Activated T-helper 1 cell treated with Interleukin-2 at 50 U/mL for 16 hours (primary cell): ENCODE measurements around the gene TBL1XR1.
"Not testable (repeated sequence)": the region's sequence is repeated elsewhere in the genome, so short reads cannot be mapped to it uniquely, and the experiment has no call there.

ENCODE experiments used
- DNase-seq: peaks from one replicate; pipeline ENCODE4 v3.0.0-alpha.2; 2020; ENCODE audit warnings: low read depth

TBL1XR1 gene

DNA sequence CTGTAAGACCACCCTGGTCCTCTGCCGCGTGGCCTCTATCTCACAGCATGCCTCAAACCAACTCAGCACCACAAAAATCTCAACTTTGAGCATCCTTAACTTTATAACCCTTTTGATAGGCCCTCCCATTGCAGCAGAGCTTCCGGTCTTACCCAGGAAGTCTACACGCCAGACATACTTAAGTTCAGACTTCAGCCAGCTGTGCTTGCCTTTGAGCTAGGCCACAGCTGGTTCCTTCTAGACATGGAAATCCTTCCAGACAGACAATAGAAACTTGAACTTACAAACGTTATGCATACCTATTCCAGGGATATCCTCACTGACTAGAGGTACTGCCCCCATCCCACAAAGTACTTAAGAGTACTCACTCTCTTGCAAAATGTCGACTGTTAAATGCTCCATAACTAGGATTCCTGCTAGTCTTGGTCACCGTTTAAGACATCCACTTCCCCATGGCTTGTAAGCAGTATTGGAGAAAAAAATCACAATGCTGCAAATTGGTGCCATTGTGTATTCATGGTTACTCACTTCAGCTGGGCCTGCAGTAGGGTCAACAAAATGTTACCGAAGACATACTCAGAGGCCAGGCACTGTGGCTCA is 183.5 kb downstream of the TBL1XR1 start:
- DNase-seq: no peak

DNA sequence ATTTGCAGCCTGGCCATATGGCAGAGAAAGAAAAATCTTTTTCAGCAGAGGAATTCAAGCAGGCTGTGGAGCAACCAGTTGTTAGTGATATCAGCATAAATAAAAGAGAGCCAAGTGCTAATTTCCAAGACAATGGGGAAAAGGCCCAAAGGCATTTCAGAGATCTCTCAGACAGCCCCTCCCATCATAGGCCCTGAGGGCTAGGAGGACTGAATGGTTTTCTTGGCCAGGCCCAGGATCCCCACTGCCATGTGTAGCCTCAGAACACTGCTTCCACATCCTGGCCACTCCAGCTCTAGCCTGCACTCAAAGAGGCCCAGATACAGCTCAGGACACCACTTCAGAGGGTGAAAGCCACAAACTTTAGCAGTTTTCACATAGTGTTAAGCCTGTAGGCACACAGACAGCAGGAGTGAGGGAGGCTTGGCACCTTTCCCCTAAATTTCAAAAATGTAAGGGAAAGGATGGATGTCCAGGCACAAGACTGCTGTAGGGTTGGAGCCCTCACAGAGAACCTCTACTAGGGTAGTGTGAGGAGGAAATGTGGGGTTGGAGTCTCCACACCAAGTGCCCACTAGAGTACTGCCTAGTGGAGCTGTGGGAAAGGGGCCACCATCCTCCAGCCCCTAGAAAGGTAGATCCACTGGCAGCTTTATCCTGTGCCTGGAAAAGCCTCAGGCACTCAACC is 191.4 kb downstream of the TBL1XR1 start:
- no peak for DNase-seq

DNA sequence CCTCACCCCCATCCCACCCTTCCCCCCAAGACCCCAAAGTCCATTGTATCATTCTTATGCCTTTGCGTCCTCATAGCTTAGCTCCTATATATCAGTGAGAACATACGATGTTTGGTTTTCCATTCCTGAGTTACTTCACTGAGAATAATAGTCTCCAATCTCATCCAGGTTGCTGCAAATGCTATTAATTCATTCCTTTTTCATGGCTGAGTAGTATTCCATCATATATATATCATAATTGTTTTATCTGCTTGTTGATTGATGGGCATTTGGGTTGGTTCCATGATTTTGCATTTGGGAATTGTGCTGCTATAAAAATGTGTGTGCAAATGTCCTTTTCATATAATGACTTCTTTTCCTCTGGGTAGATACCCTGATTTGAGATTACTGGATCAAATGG is 197.1 kb downstream of the TBL1XR1 start:
- DNase-seq: not testable (repeated sequence)

DNA sequence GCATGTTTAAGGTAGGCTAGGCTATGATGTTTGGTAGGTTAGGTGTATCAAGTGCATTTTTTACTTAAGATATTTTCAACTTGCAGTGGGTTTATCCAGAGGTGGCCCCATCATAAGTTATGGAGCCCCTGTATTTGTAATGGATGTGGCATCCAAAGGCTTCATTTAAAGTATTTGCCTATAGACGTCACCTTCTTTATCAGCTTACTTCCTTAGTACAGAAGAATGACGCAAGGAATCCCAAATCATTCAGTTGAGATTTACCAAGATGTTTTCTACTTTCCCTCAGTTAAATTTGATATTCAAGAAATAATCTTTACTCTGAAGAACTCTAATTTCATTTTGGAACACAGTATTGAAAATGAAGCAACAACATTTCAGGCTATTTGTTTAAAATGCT is 201.3 kb downstream of the TBL1XR1 start:
- DNase-seq: no peak

DNA sequence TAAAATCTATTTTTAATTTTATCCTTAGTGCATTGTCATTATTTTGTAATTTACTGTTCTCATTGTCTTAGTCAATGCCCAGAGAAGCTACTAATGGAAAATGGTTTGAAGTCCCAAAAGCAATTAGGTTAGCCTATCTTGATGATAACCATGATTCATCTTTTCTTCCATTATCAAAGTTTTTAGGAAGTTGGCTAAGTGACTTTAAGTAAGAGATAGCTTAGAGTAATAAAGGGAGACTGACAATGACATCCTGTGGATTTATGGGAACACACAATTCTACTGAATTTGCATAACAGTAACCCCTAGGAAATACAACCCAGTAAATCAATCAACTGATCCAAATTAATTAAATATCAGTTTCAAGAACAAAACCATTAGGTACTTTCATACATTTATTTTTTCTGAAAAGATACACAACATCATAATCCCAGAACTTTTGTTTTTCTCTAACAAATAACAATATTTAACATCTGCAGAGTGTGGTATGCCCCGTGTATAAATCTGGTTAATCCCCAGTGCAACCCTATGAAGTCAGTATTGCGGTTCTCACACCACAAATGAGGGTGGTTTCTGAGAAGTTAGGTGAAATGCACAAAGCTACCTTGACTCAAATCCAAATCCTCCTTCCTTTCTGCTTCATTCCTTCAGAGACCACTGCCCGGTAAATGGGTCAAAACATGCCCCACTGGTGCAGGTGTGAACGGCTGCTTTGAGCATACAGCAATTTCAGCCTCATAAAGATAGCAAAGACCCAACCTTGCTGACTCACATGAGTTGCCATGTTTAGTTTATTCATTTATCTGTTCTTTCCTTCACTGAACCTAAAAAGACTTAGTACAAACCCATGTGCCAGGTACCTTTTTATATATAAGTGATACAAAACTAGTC is 202.1 kb downstream of the TBL1XR1 start:
- no peak for DNase-seq

DNA sequence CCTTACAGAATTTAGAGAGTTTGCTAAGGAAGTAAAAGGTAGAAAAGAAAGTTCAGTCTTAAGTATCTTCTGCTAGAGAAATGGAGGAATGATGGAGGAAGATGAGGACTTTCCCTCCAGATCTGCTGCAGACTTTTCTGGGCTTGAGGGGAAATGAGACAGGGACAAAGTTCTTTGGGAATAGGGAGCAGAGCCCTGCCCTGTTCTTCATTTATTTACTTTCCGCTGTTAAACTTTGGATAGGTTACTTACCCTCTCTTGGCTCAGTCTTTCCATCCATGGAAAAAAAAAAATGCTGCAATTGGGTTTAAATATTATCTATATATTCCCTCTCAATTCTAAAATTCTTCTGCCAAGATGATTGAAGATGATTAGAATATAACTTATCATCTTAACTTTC is 202.9 kb downstream of the TBL1XR1 start:
- no peak for DNase-seq

DNA sequence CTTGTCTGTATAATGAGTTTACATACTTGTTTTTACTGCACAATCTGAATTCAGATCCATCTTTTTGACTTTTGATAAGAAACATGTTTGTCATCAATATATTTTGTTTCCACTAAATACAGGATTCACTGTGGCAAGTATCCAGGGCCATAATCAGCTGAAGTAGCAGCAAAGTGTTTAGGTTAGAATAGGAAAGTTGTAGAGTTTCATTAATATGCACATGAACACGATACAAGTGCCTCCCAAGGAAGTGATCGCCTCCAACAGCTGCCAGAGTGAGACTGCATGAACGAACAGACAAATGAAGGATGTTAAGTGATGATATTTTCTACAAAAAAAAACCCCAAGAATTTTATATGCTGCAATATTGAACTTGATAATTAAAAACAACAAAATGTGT is 204.3 kb downstream of the TBL1XR1 start:
- DNase-seq: no peak

DNA sequence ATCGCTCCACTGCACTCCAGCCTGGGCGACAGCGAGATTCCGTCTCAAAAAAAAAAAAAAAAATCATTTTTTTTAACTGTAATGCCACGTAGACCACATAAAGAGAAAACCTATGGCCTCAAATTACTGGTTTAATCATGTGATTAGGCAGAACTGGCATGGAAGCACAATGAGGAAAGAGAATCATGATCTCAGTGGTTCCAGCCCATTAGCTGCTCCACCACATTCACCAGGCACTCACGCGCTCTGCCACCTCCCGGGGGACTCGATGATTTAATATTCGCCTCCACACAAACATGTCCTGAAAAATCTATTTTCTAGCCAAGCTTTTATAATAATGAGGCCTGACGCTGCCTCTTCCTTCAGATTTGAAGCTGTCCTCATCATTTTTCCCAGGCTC is 204.7 kb downstream of the TBL1XR1 start:
- DNase-seq: no peak

DNA sequence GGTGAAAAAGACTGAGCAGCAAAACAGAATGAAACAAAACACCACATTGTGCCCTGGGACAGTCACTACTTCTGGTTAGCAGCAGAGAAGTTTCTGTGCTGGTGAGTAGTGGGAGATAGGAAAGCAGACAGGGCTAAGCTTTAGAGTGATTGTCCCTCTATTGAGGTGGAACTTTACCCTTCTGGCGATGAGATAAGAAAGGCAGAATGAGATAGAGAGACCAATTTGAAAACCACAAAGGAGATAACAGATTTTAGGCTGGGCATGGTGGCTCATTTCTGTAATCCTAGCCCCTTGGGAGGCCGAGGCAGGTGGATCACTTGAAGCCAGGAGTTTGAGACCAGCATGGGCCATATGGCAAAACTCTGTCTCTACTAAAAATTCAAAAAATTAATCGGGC is 208.5 kb downstream of the TBL1XR1 start:
- no peak for DNase-seq

DNA sequence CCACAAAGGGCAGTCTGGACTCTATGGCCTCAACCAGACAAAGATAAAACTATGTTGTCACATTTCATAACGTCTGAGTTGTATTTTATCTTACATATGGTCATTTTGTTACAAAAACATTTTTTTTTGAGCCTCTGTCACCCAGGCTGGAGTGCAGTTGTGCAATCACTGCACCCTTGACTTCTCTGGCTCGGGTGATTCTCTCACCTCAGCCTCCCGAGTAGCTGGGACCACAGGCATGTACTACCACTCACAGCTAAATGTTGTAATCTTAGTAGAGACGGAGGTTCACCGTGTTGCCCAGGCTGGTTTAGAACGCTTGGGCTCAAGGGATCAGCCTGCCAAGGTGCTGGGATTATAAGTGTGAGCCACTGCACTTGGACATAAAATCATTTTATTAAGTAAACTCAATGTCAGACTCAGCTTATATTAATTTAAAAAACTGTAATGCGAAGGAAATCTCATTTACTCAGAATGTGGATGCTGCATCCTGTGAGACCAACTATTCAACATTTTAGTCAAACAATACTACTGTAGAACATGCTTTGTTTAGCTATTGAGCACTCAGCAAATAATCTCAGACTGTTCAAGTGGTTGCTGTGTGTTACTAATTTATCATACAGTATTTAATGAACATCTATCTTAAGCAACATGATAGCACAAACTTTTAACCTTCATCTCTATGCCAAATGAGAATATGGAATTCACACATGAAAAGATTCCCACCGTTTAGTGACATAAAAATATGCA is 209.2 kb downstream of the TBL1XR1 start:
- no peak for DNase-seq

DNA sequence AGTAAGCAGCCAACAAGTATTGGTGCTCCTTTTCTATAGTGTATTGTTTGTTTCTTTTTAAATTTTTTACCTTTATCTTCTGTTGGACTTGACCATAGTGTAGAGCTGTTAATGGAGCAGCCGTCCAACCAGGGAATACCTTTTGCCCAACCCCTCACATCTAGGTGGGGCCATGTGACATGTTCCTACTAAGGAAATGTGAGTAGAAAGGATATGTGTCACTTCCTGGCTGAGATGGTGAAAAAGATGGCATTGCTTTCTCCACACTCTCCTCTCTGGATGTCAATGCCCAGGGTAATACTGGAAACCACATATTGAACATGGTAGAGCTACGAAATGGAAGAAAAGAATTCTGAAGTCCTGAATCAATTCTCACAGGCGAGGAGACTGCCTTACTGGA is 218.8 kb downstream of the TBL1XR1 start:
- no peak for DNase-seq

DNA sequence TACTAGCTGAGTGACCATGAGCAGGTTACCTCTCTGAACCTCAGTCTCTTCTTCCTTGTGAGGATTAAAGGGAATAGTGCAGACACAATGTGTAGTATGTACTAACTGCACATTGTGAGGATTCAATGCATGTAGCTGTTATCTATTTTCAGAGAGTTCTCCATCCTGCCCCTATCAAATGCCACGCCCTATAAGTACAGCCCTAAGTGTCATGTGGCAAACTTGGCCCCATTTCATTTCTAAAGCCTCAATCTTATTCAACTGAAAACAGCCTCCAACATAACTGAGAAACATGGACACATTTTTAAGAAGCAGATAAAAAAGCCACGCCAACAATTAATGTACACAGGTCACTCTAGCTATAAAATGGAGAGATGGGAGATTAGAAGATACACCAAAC is 220.0 kb downstream of the TBL1XR1 start:
- DNase-seq: no peak

DNA sequence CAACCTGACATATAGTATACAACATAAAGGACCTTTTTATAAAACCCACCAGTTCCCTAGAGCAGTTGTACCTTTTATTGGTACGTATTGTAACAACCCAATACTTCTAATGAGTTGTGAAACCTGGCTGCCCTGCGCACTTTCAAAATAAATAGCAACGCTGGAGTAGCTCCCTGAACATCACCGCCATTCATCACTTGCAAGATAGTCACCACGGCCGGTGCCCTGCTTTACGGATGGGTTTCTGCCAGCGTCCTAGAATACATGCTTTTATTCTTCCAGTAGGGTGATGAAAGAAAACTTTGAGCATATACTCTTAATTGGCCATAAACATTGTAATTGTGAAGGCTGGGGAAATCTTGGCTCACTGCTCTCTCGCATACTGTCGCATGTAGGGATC is 220.7 kb downstream of the TBL1XR1 start:
- no peak for DNase-seq

DNA sequence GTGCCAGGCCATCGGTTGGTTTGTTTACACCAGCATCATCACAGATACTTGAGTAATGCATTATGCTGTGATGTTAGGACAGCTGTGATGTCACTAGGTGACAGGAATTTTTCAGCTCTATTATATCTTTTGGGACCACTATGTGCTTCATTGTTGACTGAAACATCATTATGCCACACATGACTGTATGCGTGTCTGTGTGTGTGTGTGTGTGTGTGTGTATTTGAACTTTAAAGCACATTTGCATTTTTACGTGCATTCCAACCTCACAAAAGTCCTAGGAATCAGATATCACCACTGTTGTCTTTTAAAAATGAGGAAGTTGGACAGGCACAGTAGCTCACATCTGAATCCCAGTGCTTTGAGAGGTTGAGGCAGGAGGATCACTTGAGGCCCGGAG is 223.0 kb downstream of the TBL1XR1 start:
- no peak for DNase-seq

DNA sequence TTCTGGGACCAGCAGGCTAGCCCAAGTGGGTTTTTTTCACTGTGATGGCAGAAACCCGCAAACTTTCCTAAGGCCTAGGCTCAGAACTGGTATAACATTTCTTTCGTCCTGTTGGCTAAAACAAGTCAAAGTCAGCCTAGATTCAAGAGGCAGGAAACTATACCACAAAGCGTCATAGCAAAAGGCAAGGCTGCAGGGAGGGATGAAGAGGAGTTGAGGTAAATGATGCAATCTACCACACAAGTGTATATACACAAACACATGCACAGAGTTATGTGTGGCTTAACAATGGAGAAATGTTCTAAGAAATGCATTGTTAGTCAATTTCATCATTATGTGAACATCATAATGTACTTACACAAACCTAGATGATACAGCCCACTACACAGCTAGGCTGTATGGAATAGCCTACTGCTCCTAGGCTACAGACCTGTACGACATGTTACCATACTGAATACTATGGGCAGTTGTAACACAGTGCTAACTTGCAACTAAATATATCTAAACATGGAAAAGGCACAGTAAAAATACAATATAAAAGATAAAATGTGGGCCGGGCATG is 225.6 kb downstream of the TBL1XR1 start:
- no peak for DNase-seq

DNA sequence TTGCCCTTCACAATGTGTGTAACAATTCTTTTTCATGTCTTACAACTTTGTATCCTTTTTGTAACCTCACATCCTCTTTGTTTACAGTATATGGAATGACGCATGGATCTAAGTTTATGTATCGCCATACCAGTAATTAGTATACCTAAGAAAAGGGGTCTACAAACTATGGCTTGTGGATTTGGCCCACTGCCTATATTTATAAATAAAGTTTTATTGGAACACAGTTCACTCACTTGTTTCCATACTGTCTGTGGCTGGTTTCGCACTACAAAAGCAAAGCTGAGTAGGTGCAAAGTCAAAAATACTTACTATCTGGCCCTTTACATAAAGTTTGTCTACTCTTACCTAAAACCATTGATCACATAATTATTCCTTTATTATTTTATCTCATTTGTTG is 226.5 kb downstream of the TBL1XR1 start:
- DNase-seq: no peak

DNA sequence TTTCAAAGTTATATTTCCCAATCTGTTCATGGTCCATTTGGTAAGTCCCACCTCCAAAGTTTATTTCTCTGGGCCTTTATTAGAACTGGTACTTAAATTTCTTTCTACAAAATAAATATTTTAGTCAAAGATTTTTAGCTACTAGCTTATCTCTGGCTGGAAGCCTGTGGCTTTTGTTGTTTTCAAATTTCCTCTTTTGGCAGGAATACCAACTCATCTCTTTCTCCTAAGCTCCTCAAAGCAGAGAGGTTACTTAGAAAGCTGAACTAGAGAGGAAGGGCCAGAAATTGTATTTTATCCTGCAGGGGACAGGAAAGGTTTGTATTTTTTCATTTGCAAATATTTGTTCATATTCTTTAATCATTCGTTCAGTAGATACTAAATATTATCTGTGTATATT is 227.8 kb downstream of the TBL1XR1 start:
- no peak for DNase-seq
